H1 (cell line): ENCODE results near the gene TXNDC11. TPM values are rescaled to one million over a fixed set of nuclear protein-coding genes. Genes with fewer than 3 reads are reported as not detected.

ENCODE experiments used
- CTCF ChIA-PET: fragments of 300-600 bp; sonication (Branson Sonifier 250); formaldehyde crosslinking; loops from one replicate; lab custom pipeline; 2021; ENCODE audit not compliant: partially characterized antibody; lab: Charles Lee
- POLR2A ChIA-PET: fragments of 300-600 bp; sonication (Branson Sonifier 250); formaldehyde crosslinking; loops from one replicate; lab custom pipeline; 2021; ENCODE audit warnings: inconsistent platforms; ENCODE audit not compliant: partially characterized antibody; lab: Charles Lee
- DNase-seq, 2 experiments: peaks; one replicate each; pipeline versions ENCODE4 v3.0.0 to v3.0.0-alpha.2; 2010 to 2022; ENCODE audit warnings: low spot score in 2 of 2, low read depth in 1 of 2, mixed read lengths in 1 of 2
- FAIRE-seq: peaks from 2 replicates; lab custom pipeline; 2011; peaks lifted over from hg19 to GRCh38; lab: Jason Lieb, UNC
- H2AFZ ChIP-seq: 2 replicates; pipeline ENCODE4 v1.8.1; 2012; ENCODE audit warnings: low read length, inconsistent platforms
- H2AK5ac ChIP-seq: 2 replicates; pipeline ENCODE4 v1.6.1; 2013; ENCODE audit warnings: low read depth, low read length
- H2BK120ac ChIP-seq: replicated peaks from 2 replicates; pipeline ENCODE3; 2013; ENCODE audit warnings: low read depth, low read length, inconsistent platforms
- H2BK12ac ChIP-seq: 2 replicates; pipeline ENCODE4 v1.6.1; 2013; ENCODE audit warnings: low read depth, low read length
- H2BK15ac ChIP-seq: 2 replicates; pipeline ENCODE4 v1.6.1; 2013; ENCODE audit warnings: low read length
- H2BK20ac ChIP-seq: 2 replicates; pipeline ENCODE4 v1.6.1; 2013; ENCODE audit warnings: low read length
- H2BK5ac ChIP-seq: 2 replicates; pipeline ENCODE4 v1.6.1; 2013; ENCODE audit warnings: low read depth, low read length
- H3K14ac ChIP-seq: 2 replicates; pipeline ENCODE4 v1.6.1; 2013; ENCODE audit warnings: inconsistent platforms; ENCODE audit not compliant: insufficient read length
- H3K18ac ChIP-seq: 2 replicates; pipeline ENCODE4 v1.6.1; 2013; ENCODE audit warnings: low read length; ENCODE audit errors: extremely low read depth
- H3K23ac ChIP-seq: 2 replicates; pipeline ENCODE4 v1.6.1; 2013; ENCODE audit warnings: inconsistent platforms; ENCODE audit not compliant: insufficient read length
- H3K23me2 ChIP-seq: 2 replicates; pipeline ENCODE4 v1.6.1; 2013; ENCODE audit warnings: low read depth, low read length
- H3K27ac ChIP-seq: 2 replicates; pipeline ENCODE4 v1.6.1; 2011; ENCODE audit warnings: low read depth, low read length, inconsistent platforms
- H3K27me3 ChIP-seq, 4 experiments: replicated peaks in 1 of 4; 1 replicate in 1 of 4; 2 replicates in 3 of 4; pipeline versions ENCODE4 v1.6.1 to v1.8.1; 2011 to 2013; ENCODE audit warnings: low read length in 3 of 4, mild to moderate bottlenecking in 3 of 4, inconsistent platforms in 2 of 4, mixed read lengths in 2 of 4, moderate library complexity in 1 of 4; ENCODE audit not compliant: control insufficient read depth in 3 of 4, insufficient read depth in 3 of 4; ENCODE audit errors: extremely low read depth in 1 of 4
- H3K36me3 ChIP-seq, 4 experiments: 2 replicates each; pipeline versions ENCODE4 v1.6.1 to v1.8.1; 2011 to 2013; ENCODE audit warnings: mild to moderate bottlenecking in 4 of 4, low read length in 3 of 4, moderate library complexity in 2 of 4, control low read depth in 1 of 4, inconsistent platforms in 1 of 4; ENCODE audit not compliant: insufficient read depth in 4 of 4, control insufficient read depth in 2 of 4
- H3K4ac ChIP-seq: replicated peaks from 2 replicates; pipeline ENCODE3; 2013; ENCODE audit warnings: low read length, low read depth, mixed read lengths, inconsistent platforms; ENCODE audit not compliant: insufficient read length
- H3K4me1 ChIP-seq, 4 experiments: replicated peaks in 1 of 4; 1 replicate in 1 of 4; 2 replicates in 3 of 4; pipeline versions ENCODE4 v1.6.1 to v1.8.1; 2011 to 2013; ENCODE audit warnings: low read length in 3 of 4, inconsistent platforms in 2 of 4, mixed read lengths in 1 of 4; ENCODE audit not compliant: insufficient read depth in 4 of 4, control insufficient read depth in 3 of 4
- H3K4me2 ChIP-seq, 2 experiments: 2 replicates each; pipeline versions ENCODE4 v1.6.1 to v1.8.1; 2011 to 2013; ENCODE audit warnings: low read depth in 2 of 2, low read length in 2 of 2, control low read depth in 1 of 2, inconsistent platforms in 1 of 2, mild to moderate bottlenecking in 1 of 2; ENCODE audit not compliant: insufficient read depth in 1 of 2
- H3K4me3 ChIP-seq, 4 experiments: fragments of 200-600, 300-600 bp in 1 of 4; sonication (generic), shearing (Covaris generic), sonication (Bioruptor Twin) in 1 of 4; 2 replicates each; pipeline versions ENCODE4 v1.5.1 to v1.8.1; 2011 to 2016; ENCODE audit warnings: low read length in 4 of 4, low read depth in 3 of 4, control low read depth in 2 of 4, inconsistent platforms in 2 of 4, mild to moderate bottlenecking in 2 of 4, mixed read lengths in 1 of 4, moderate library complexity in 1 of 4; ENCODE audit not compliant: insufficient read depth in 2 of 4; ENCODE audit errors: extremely low read depth in 1 of 4
- H3K56ac ChIP-seq: replicated peaks from 2 replicates; pipeline ENCODE3; 2013; ENCODE audit warnings: low read depth, mild to moderate bottlenecking, mixed read lengths, low read length, inconsistent platforms; ENCODE audit not compliant: insufficient read length
- H3K79me1 ChIP-seq: 2 replicates; pipeline ENCODE4 v1.6.1; 2013; ENCODE audit warnings: low read depth, low read length, control low read depth
- H3K79me2 ChIP-seq, 2 experiments: 2 replicates each; pipeline versions ENCODE4 v1.6.1 to v1.8.1; 2012 to 2013; ENCODE audit warnings: low read length in 2 of 2, mild to moderate bottlenecking in 2 of 2, inconsistent platforms in 1 of 2; ENCODE audit not compliant: insufficient read depth in 2 of 2, control insufficient read depth in 1 of 2
- H3K9ac ChIP-seq, 4 experiments: replicated peaks in 1 of 4; 1 replicate in 1 of 4; 2 replicates in 3 of 4; pipeline versions ENCODE4 v1.6.1 to v1.8.1; 2011 to 2013; ENCODE audit warnings: low read depth in 3 of 4, low read length in 3 of 4, control low read depth in 2 of 4, mild to moderate bottlenecking in 2 of 4, moderate library complexity in 2 of 4, inconsistent platforms in 1 of 4; ENCODE audit errors: extremely low read depth in 1 of 4
- H3K9me3 ChIP-seq, 2 experiments: 2 replicates each; pipeline versions ENCODE4 v1.6.1 to v1.8.1; 2012 to 2013; ENCODE audit warnings: mild to moderate bottlenecking in 2 of 2, moderate library complexity in 2 of 2, control low read depth in 1 of 2, inconsistent platforms in 1 of 2, low read depth in 1 of 2, low read length in 1 of 2, mixed read lengths in 1 of 2; ENCODE audit not compliant: insufficient read depth in 2 of 2
- H4K20me1 ChIP-seq, 2 experiments: replicated peaks in 1 of 2; 2 replicates each; pipeline versions ENCODE3 to v1.8.1; 2011 to 2013; ENCODE audit warnings: inconsistent platforms in 2 of 2, low read length in 2 of 2, mild to moderate bottlenecking in 1 of 2; ENCODE audit not compliant: insufficient read depth in 2 of 2, control insufficient read depth in 1 of 2
- H4K5ac ChIP-seq: 2 replicates; pipeline ENCODE4 v1.6.1; 2013; ENCODE audit warnings: low read length, low read depth, mixed read lengths, inconsistent platforms; ENCODE audit not compliant: insufficient read length
- H4K8ac ChIP-seq: 2 replicates; pipeline ENCODE4 v1.8.0; 2013; ENCODE audit warnings: mild to moderate bottlenecking, moderate library complexity, low read length, inconsistent platforms; ENCODE audit not compliant: insufficient read depth; ENCODE audit errors: extremely low read depth
- H4K91ac ChIP-seq: replicated peaks from 2 replicates; pipeline ENCODE3; 2013; ENCODE audit warnings: low read length, mixed read lengths, inconsistent platforms; ENCODE audit not compliant: insufficient read length
- CREB1 ChIP-seq: IDR thresholded peaks from 2 replicates; pipeline ENCODE4 v1.6.1; 2012; ENCODE audit warnings: inconsistent platforms
- CTBP2 ChIP-seq: IDR thresholded peaks from 2 replicates; pipeline ENCODE4 v1.7.0; 2011; ENCODE audit warnings: borderline replicate concordance, mild to moderate bottlenecking, moderate library complexity, mixed read lengths, low read length; ENCODE audit not compliant: insufficient read depth, insufficient read length
- EGR1 ChIP-seq: IDR thresholded peaks from 2 replicates; pipeline ENCODE4 v1.6.1; 2011; ENCODE audit warnings: low read depth, low read length, borderline replicate concordance
- NANOG ChIP-seq: IDR thresholded peaks from 2 replicates; pipeline ENCODE4 v1.6.1; 2011; ENCODE audit warnings: low read length, low read depth, mild to moderate bottlenecking, inconsistent platforms; ENCODE audit not compliant: insufficient read depth, poor library complexity, severe bottlenecking
- POLR2A ChIP-seq, 2 experiments: IDR thresholded peaks; 1 replicate in 1 of 2; 2 replicates in 1 of 2; pipeline ENCODE4 v1.6.1; 2011; ENCODE audit warnings: low read depth in 2 of 2, low read length in 2 of 2, mild to moderate bottlenecking in 2 of 2; ENCODE audit errors: control extremely low read depth in 1 of 2
- RAD21 ChIP-seq, 2 experiments: IDR thresholded peaks in 1 of 2; conservative IDR thresholded peaks in 1 of 2; 2 replicates each; pipeline ENCODE4 v1.6.1; 2011; ENCODE audit warnings: low read depth in 2 of 2, low read length in 2 of 2, improper control_type of control experiment in 1 of 2, inconsistent platforms in 1 of 2, mild to moderate bottlenecking in 1 of 2, moderate library complexity in 1 of 2
- SIRT6 ChIP-seq: IDR thresholded peaks from one replicate; pipeline ENCODE4 v1.7.1; 2012; ENCODE audit warnings: low read length, inconsistent platforms
- SIX5 ChIP-seq: IDR thresholded peaks from 2 replicates; pipeline ENCODE4 v1.6.1; 2011; ENCODE audit warnings: mild to moderate bottlenecking, low read depth, low read length
- TAF1 ChIP-seq: IDR thresholded peaks from 2 replicates; pipeline ENCODE4 v1.6.1; 2011; ENCODE audit warnings: mild to moderate bottlenecking, low read depth, low read length
- WGBS, 2 experiments: shearing (Covaris generic) in 1 of 2; methylation state at CpG; one replicate each; pipeline versions ENCODE4 v1.1.6 to v1.1.7; 2013 to 2015; ENCODE audit warnings: low lambda C conversion rate in 2 of 2, mixed read lengths in 2 of 2, inconsistent platforms in 1 of 2, low coverage in 1 of 2, missing lambda C conversion rate in 1 of 2; ENCODE audit not compliant: insufficient replicate concordance in 2 of 2, insufficient coverage in 1 of 2, insufficient read length in 1 of 2; ENCODE audit errors: extremely low coverage in 1 of 2, missing lambda C conversion rate in 1 of 2; 5-methylcytosine and 5-hydroxymethylcytosine counted together
- polyA plus RNA-seq, 7 experiments: library from polyadenylated mRNA; depleted of rRNA in 3 of 7; stranded (reverse) in 5 of 7; unstranded in 2 of 7; fragments of >200 nt in 5 of 7; fragments of 200-250 nt in 2 of 7; gene quantifications; 1 replicate in 5 of 7; 2 replicates in 1 of 7; 4 replicates in 1 of 7; pipeline versions ENCODE4 v1.2.1 to v1.2.3, GENCODE V29; 2011 to 2013; ENCODE audit warnings: missing spikeins in 2 of 7, mixed read lengths in 2 of 7
- total RNA-seq: library from RNA; stranded (reverse); fragmentation: NEBNext Ultra II Directional; extraction: Animal tissue kit (Norgen Biotek cat#: 25700); gene quantifications from 2 replicates; pipeline ENCODE4 v1.2.1, GENCODE V29; 2021
- TF ChIP-seq, protein P1 (sequence below), 3 experiments: IDR thresholded peaks; 1 replicate in 2 of 3; 2 replicates in 1 of 3; pipeline versions ENCODE4 v1.5.1 to v1.6.1; 2011; ENCODE audit warnings: low read length in 3 of 3, mild to moderate bottlenecking in 3 of 3, inconsistent platforms in 2 of 3, low read depth in 1 of 3, moderate library complexity in 1 of 3; ENCODE audit not compliant: insufficient read depth in 1 of 3; ENCODE audit errors: control extremely low read depth in 1 of 3

Gene TXNDC11
- total and polyA plus RNA-seq, 2 of the 8 experiments (the other 6 are each of a cell fraction or from before 2014, with no cell fraction given): 13.5 to 13.8 TPM

DNA sequence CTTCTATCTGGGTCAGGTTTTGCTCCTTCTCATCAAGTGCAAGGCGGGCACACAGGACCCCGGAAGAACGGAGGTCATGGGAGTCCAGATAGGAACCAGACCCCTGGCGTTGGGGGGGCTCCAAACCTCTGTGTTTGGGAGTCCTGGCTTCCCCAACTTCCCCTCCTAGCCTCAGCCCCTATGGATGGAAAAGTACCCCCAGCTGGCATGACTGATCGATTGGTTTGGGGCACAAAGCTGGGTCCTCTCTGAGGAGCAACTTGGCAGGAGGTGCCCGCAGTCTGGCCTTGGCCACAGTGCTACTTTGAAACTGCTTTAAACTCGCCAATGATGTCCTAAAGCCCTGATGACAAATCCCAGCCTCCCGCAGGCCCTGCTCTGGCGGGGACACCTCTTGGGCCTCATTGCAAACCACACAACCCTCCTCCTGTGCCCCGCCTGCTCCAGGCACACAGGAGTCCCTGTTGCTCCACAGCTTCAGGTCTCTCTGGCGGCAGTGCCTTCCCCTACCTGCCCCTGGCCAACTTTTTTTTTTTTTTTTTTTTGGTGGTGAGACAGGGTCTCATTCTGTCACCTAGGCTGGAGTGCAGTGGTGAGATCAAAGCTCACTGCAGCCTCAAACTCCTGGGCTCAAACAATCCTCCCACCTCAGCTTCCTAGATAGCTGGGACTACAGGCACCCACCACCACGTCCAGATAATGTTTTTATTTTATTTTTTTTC lies 112.5 kb downstream of the TXNDC11 start:
- no peaks in the 10 kb centered on the region for H3K27me3 ChIP-seq
- no peak overlapping the region for H3K18ac ChIP-seq
- H2BK15ac ChIP-seq: no peak overlapping the region
- no peaks in the 10 kb centered on the region for H3K23me2 ChIP-seq
- no peak overlapping the region for H2BK20ac ChIP-seq
- no peak overlapping the region for H2AFZ ChIP-seq
- peaks cover 0 to 6% (median 2%) of the 10 kb centered on the region in 4 experiments; a peak in 6 of 7 replicates for H3K4me1 ChIP-seq
- no peaks in the 10 kb centered on the region for H4K20me1 ChIP-seq
- no peak overlapping the region for H3K4me2 ChIP-seq
- no peak overlapping the region for H3K23ac ChIP-seq
- WGBS, 2 experiments: 81% methylated on average over 11 of the region's 12 CpGs; no CpG with 5 or more reads in 1 of the 2 experiments
- no peak overlapping the region for H3K9ac ChIP-seq
- FAIRE-seq: no peak
- H3K4ac ChIP-seq: no peak overlapping the region
- no peaks in the 10 kb centered on the region for H3K79me2 ChIP-seq
- H4K5ac ChIP-seq: no peak overlapping the region
- no peak overlapping the region for H2BK120ac ChIP-seq
- DNase-seq: no peak
- no peak overlapping the region; the same call in 1 of the 2 replicates for H2BK5ac ChIP-seq
- no peak overlapping the region for H3K4me3 ChIP-seq
- no peaks in the 10 kb centered on the region for H3K9me3 ChIP-seq
- H2BK12ac ChIP-seq: no peak overlapping the region
- no peaks in the 10 kb centered on the region; the same call in 1 of the 2 replicates for H3K79me1 ChIP-seq
- no peaks in the 10 kb centered on the region for H3K36me3 ChIP-seq
- no peak overlapping the region for H4K91ac ChIP-seq
- H2AK5ac ChIP-seq: no peak overlapping the region
- no peak overlapping the region for H3K14ac ChIP-seq
- H3K56ac ChIP-seq: no peak overlapping the region
- H3K27ac ChIP-seq: no peak overlapping the region
- H4K8ac ChIP-seq: no peak overlapping the region
- ChIA-PET CTCF (interaction anchor here (0.6 to 3.0 kb wide), 3 partner anchors 11 to 30 kb away, joined by 3 to 11 read pairs (median 4); no protein-coding TSS in a partner anchor), POLR2A (interaction anchor here (1.0 to 2.8 kb wide), 2 partner anchors 14 to 93 kb away, joined by 3 to 7 read pairs; no protein-coding TSS in a partner anchor)
- TF ChIP-seq TAF1 (no peak), SIX5 (no peak), POLR2A (IDR thresholded peaks at IDR 0.05; ENCODE audit: control extremely low read depth in 1 of 2, low read depth in 2 of 2, low read length in 2 of 2) (no peak), CTBP2 (no peak), SIRT6 (no peak), EGR1 (no peak), CREB1 (no peak), RAD21 (IDR thresholded peaks at IDR 0.05 in 1 of 2, conservative IDR thresholded peaks at IDR 0.05 in 1 of 2; ENCODE audit: low read depth in 2 of 2, low read length in 2 of 2) (no peak), NANOG (no peak)
- TF ChIP-seq, protein P1, sequence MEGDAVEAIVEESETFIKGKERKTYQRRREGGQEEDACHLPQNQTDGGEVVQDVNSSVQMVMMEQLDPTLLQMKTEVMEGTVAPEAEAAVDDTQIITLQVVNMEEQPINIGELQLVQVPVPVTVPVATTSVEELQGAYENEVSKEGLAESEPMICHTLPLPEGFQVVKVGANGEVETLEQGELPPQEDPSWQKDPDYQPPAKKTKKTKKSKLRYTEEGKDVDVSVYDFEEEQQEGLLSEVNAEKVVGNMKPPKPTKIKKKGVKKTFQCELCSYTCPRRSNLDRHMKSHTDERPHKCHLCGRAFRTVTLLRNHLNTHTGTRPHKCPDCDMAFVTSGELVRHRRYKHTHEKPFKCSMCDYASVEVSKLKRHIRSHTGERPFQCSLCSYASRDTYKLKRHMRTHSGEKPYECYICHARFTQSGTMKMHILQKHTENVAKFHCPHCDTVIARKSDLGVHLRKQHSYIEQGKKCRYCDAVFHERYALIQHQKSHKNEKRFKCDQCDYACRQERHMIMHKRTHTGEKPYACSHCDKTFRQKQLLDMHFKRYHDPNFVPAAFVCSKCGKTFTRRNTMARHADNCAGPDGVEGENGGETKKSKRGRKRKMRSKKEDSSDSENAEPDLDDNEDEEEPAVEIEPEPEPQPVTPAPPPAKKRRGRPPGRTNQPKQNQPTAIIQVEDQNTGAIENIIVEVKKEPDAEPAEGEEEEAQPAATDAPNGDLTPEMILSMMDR (IDR thresholded peaks at IDR 0.05; ENCODE audit: control extremely low read depth in 1 of 3, insufficient read depth in 1 of 3, low read depth in 1 of 3, low read length in 3 of 3): no peak
